Endothelial cell of umbilical vein (primary cell): ENCODE results near the gene CCT5. TPM values are rescaled to one million over a fixed set of nuclear protein-coding genes. Genes with fewer than 3 reads are reported as not detected.

Experiments used
- BruUV-seq: library from RNA; stranded (reverse); fragments of 400-500 nt; replicated peaks from 2 replicates; lab custom pipeline; 2021; lab: Mats Ljungman, UMichigan
- CTCF ChIA-PET: fragments of 300-600, 350-600 bp; sonication (Branson Sonifier 250); formaldehyde crosslinking; loops from one replicate; lab custom pipeline; 2021; ENCODE audit warnings: antibody characterized with exemption, inconsistent platforms; lab: Charles Lee
- POLR2A ChIA-PET: fragments of 300-600, 350-600 bp; sonication (Branson Sonifier 250); formaldehyde crosslinking; loops from one replicate; lab custom pipeline; 2021; ENCODE audit warnings: antibody characterized with exemption, inconsistent platforms; lab: Charles Lee
- DNase-seq: peaks from one replicate; pipeline ENCODE4 v3.0.0-alpha.2; 2011; ENCODE audit warnings: low read depth, low spot score
- FAIRE-seq: peaks from 2 replicates; lab custom pipeline; 2011; peaks lifted over from hg19 to GRCh38; lab: Jason Lieb, UNC
- H2AFZ ChIP-seq: 2 replicates; pipeline ENCODE4 v1.6.0; 2012; ENCODE audit warnings: low read depth, low read length, control low read depth, inconsistent platforms
- H3K27ac ChIP-seq: 2 replicates; pipeline ENCODE4 v1.5.1; 2011; ENCODE audit warnings: low read depth, mild to moderate bottlenecking, control low read depth, low read length, moderate library complexity; ENCODE audit not compliant: insufficient read depth
- H3K27me3 ChIP-seq, 2 experiments: 2 replicates each; pipeline versions ENCODE4 v1.6.0 to v1.6.1; 2011; ENCODE audit warnings: low read length in 2 of 2, mixed read lengths in 1 of 2; ENCODE audit not compliant: control insufficient read depth in 2 of 2, insufficient read depth in 2 of 2
- H3K36me3 ChIP-seq, 2 experiments: 2 replicates in 1 of 2; 3 replicates in 1 of 2; pipeline ENCODE4 v1.5.1; 2011; ENCODE audit warnings: low read length in 2 of 2, mild to moderate bottlenecking in 1 of 2, moderate library complexity in 1 of 2; ENCODE audit not compliant: control insufficient read depth in 2 of 2, insufficient read depth in 2 of 2; ENCODE audit errors: extremely low read depth in 1 of 2
- H3K4me1 ChIP-seq: 3 replicates; pipeline ENCODE4 v1.5.1; 2011; ENCODE audit warnings: mild to moderate bottlenecking, low read length; ENCODE audit not compliant: control insufficient read depth, insufficient read depth; ENCODE audit errors: extremely low read depth
- H3K4me2 ChIP-seq: 2 replicates; pipeline ENCODE4 v1.6.1; 2011; ENCODE audit warnings: low read length, control low read depth, mixed read lengths; ENCODE audit not compliant: insufficient read depth
- H3K4me3 ChIP-seq, 3 experiments: fragments of 200-600 bp in 1 of 3; sonication (generic), shearing (Covaris generic) in 1 of 3; replicated peaks in 1 of 3; 2 replicates each; pipeline ENCODE4 v1.5.1; 2011 to 2016; ENCODE audit warnings: control low read depth in 3 of 3, low read length in 3 of 3, mild to moderate bottlenecking in 2 of 3, inconsistent platforms in 1 of 3, low read depth in 1 of 3, moderate library complexity in 1 of 3; ENCODE audit not compliant: insufficient read depth in 1 of 3
- H3K79me2 ChIP-seq: 2 replicates; pipeline ENCODE4 v1.6.0; 2012; ENCODE audit warnings: low read length, inconsistent platforms; ENCODE audit not compliant: control insufficient read depth, insufficient read depth
- H3K9ac ChIP-seq: replicated peaks from 2 replicates; pipeline ENCODE3; 2011; ENCODE audit warnings: low read length, control low read depth; ENCODE audit not compliant: insufficient read depth; ENCODE audit errors: extremely low read depth
- H3K9me1 ChIP-seq: replicated peaks from 3 replicates; pipeline ENCODE4 v1.6.0; 2011; ENCODE audit warnings: mild to moderate bottlenecking, low read length; ENCODE audit not compliant: control insufficient read depth, insufficient read depth; ENCODE audit errors: extremely low read depth
- H3K9me3 ChIP-seq: replicated peaks from 2 replicates; pipeline ENCODE4 v1.5.1; 2012; ENCODE audit warnings: low read length, inconsistent platforms; ENCODE audit not compliant: control insufficient read depth, insufficient read depth
- H4K20me1 ChIP-seq: replicated peaks from 2 replicates; pipeline ENCODE3; 2011; ENCODE audit warnings: mild to moderate bottlenecking, low read length; ENCODE audit not compliant: control insufficient read depth, insufficient read depth; ENCODE audit errors: extremely low read depth
- CTCF ChIP-seq, 2 donors: IDR thresholded peaks; 1 replicate in 1 of 2; 2 replicates in 1 of 2; pipeline ENCODE4 v1.5.1; 2011; ENCODE audit warnings: low read length in 2 of 2, mild to moderate bottlenecking in 2 of 2, moderate library complexity in 2 of 2, control low read depth in 1 of 2, inconsistent platforms in 1 of 2, low read depth in 1 of 2; ENCODE audit not compliant: insufficient read depth in 1 of 2; ENCODE audit errors: extremely low read depth in 1 of 2
- EZH2 ChIP-seq: IDR thresholded peaks from 2 replicates; pipeline ENCODE4 v1.6.1; 2012; ENCODE audit warnings: borderline replicate concordance, low read depth, mild to moderate bottlenecking, moderate library complexity, low read length, inconsistent platforms; ENCODE audit not compliant: severe bottlenecking
- FOS ChIP-seq: IDR thresholded peaks from 2 replicates; pipeline ENCODE4 v1.6.1; 2011; ENCODE audit warnings: mild to moderate bottlenecking, low read length, moderate library complexity, borderline replicate concordance; ENCODE audit not compliant: insufficient read depth
- GATA2 ChIP-seq: IDR thresholded peaks from 2 replicates; pipeline ENCODE4 v1.7.0; 2011; ENCODE audit warnings: low read depth, mild to moderate bottlenecking, moderate library complexity, mixed read lengths, low read length; ENCODE audit not compliant: insufficient read length, insufficient read depth
- JUN ChIP-seq: IDR thresholded peaks from 2 replicates; pipeline ENCODE4 v1.6.1; 2011; ENCODE audit warnings: borderline replicate concordance, low read depth; ENCODE audit not compliant: insufficient read length, insufficient read depth
- MAX ChIP-seq: IDR thresholded peaks from 2 replicates; pipeline ENCODE4 v1.6.1; 2011; ENCODE audit not compliant: insufficient read depth, insufficient read length
- MYC ChIP-seq: IDR thresholded peaks from one replicate; pipeline ENCODE4 v1.6.1; 2011; ENCODE audit warnings: mild to moderate bottlenecking, low read depth, low read length
- POLR2A ChIP-seq: IDR thresholded peaks from 2 replicates; pipeline ENCODE4 v1.6.1; 2012; ENCODE audit warnings: low read depth, mild to moderate bottlenecking, control low read depth, low read length
- POLR2AphosphoS5 ChIP-seq: IDR thresholded peaks from 2 replicates; pipeline ENCODE4 v1.6.1; 2012; ENCODE audit warnings: low read depth, mild to moderate bottlenecking, control low read depth, low read length, moderate library complexity; ENCODE audit not compliant: insufficient read depth
- dilution Hi-C: fragments of 300-500 bp; cut with MboI; formaldehyde crosslinking; loops from one replicate; pipeline ENCODE4 v1.15.0; 2019; ENCODE audit warnings: low sequenced_read_pairs; ENCODE audit not compliant: extremely low pct_ligation_motif_present
- intact Hi-C: fragments of 100-400 bp; cut with micrococcal nuclease; formaldehyde crosslinking; loops from one replicate; pipeline ENCODE4 v1.10.0; 2022
- polyA plus RNA-seq, 4 experiments: library from polyadenylated mRNA; depleted of rRNA in 3 of 4; stranded (reverse) in 3 of 4; unstranded in 1 of 4; fragments of >200 nt; gene quantifications; 2 replicates each; pipeline versions ENCODE4 v1.2.1 to v1.2.3, GENCODE V29; 2011 to 2012; ENCODE audit warnings: missing spikeins in 1 of 4
- total RNA-seq: library from RNA; stranded (reverse); gene quantifications from 2 replicates; pipeline ENCODE4 v1.2.3, GENCODE V29; 2021

Gene CCT5
- total and polyA plus RNA-seq, 2 donors (not counting 3 experiments of a cell fraction or from before 2014, with no cell fraction given) = 323 to 386 TPM

- H3K79me2 ChIP-seq = no peaks in the 10 kb centered on the region
- no peaks in the 10 kb centered on the region for H3K36me3 ChIP-seq
These were observed 50.2 kb downstream of the CCT5 start for GRCh38 chr5:10300246-10300645.

DNA sequence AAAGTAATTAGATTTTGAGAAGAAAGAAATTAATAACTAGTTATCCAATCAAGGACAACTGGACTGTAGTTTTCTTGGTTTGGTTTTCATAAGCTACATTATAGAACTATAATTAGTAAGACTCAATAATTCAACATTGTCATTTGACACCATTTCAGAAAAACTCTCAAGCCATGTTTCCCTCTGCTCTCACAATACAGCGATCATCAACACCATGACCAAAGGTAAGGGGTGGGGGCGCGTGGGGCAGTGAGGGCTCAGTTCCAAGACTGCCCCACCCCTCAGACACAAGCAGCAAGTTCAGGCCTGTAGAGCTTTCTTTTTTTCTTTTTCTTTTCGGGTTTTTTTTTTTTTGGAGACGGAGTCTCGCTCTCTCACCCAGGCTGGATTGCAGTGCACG, 51.2 kb downstream of the CCT5 start:
- H3K27ac ChIP-seq = no peak overlapping the region
- dilution Hi-C loops (no loop called here), intact Hi-C loops (no loop called here)
- FAIRE-seq = no peak
- H3K4me1 ChIP-seq = no peaks in the 10 kb centered on the region
- no peaks in the 10 kb centered on the region for H3K36me3 ChIP-seq
- no TSS peak for BruUV-seq
- no peak overlapping the region for H3K4me3 ChIP-seq
- no peaks in the 10 kb centered on the region for H3K9me1 ChIP-seq
- DNase-seq = no peak
- no peaks in the 10 kb centered on the region for H3K79me2 ChIP-seq
- ChIA-PET CTCF (interaction anchor here (1.3 to 1.6 kb wide), 2 partner anchors 12 to 17 kb away, joined by 3 to 4 read pairs; no protein-coding TSS in a partner anchor), POLR2A (no interaction called here)
- H4K20me1 ChIP-seq = no peaks in the 10 kb centered on the region
- no peak overlapping the region for H2AFZ ChIP-seq
- H3K9me3 ChIP-seq = no peaks in the 10 kb centered on the region
- H3K27me3 ChIP-seq = no peaks in the 10 kb centered on the region
- no peak overlapping the region for H3K4me2 ChIP-seq
- no peak for TF ChIP-seq JUN
- TF ChIP-seq CTCF (IDR thresholded peaks at IDR 0.05; ENCODE audit: extremely low read depth in 1 of 2, insufficient read depth in 1 of 2, low read depth in 1 of 2, low read length in 2 of 2) = no peak
- no peak for TF ChIP-seq FOS
- no peak for TF ChIP-seq POLR2A
- no peak for TF ChIP-seq MAX
- TF ChIP-seq POLR2AphosphoS5 = no peak
- no peak for TF ChIP-seq MYC
- TF ChIP-seq GATA2 = no peak
- no peak for TF ChIP-seq EZH2
- no peak overlapping the region for H3K9ac ChIP-seq

More at GRCh38 chr5:10300246-10300645, 50.2 kb downstream of the CCT5 start:
- Histone ChIP-seq H3K4me3 (no peak overlapping the region), H3K9me1 (no peaks in the 10 kb centered on the region), H2AFZ (no peak overlapping the region), H3K4me1 (peaks cover 4% of the 10 kb centered on the region), H3K27ac (no peak overlapping the region), H4K20me1 (no peaks in the 10 kb centered on the region), H3K27me3 (no peaks in the 10 kb centered on the region), H3K9ac (no peak overlapping the region), H3K9me3 (no peaks in the 10 kb centered on the region), H3K4me2 (no peak overlapping the region)
- POLR2A ChIA-PET = no interaction called here
- DNase-seq (no peak), FAIRE-seq (no peak)
- CTCF ChIA-PET = interaction anchor here (1.3 to 1.6 kb wide), 2 partner anchors 13 to 16 kb away, joined by 3 to 4 read pairs; no protein-coding TSS in a partner anchor
- TF ChIP-seq CTCF (IDR thresholded peaks at IDR 0.05; ENCODE audit: extremely low read depth in 1 of 2, insufficient read depth in 1 of 2, low read depth in 1 of 2, low read length in 2 of 2) = no peak
- no peak for TF ChIP-seq FOS
- dilution Hi-C loops = no loop called here
- no TSS peak for BruUV-seq
- intact Hi-C loops = no loop called here
